Common myeloid progenitor, CD34-positive (primary cell): ENCODE data around the gene TRAPPC1.

Experiments
- CTCF ChIA-PET: fragments of 350-600 bp; sonication (Branson Sonifier 250); formaldehyde crosslinking; loops from one replicate; lab custom pipeline; 2021; ENCODE audit warnings: antibody characterized with exemption; lab: Charles Lee
- POLR2A ChIA-PET: fragments of 350-600 bp; sonication (Branson Sonifier 250); formaldehyde crosslinking; loops from one replicate; lab custom pipeline; 2021; ENCODE audit warnings: antibody characterized with exemption; lab: Charles Lee
- DNase-seq, 3 donors: peaks; one replicate each; pipeline versions ENCODE4 v3.0.0 to v3.0.0-alpha.2; 2013
- H3K27ac ChIP-seq, 2 experiments: 1 replicate in 1 of 2; 2 replicates in 1 of 2; pipeline ENCODE4 v1.7.0; 2013; ENCODE audit warnings: inconsistent platforms in 2 of 2, low read length in 2 of 2, mild to moderate bottlenecking in 2 of 2, low read depth in 1 of 2, moderate library complexity in 1 of 2; ENCODE audit not compliant: severe bottlenecking in 2 of 2, insufficient read depth in 1 of 2, poor library complexity in 1 of 2
- H3K27me3 ChIP-seq, 5 experiments: replicated peaks in 2 of 5; 1 replicate in 3 of 5; 2 replicates in 2 of 5; pipeline versions ENCODE4 v1.6.1 to v1.7.0; 2013; ENCODE audit warnings: low read length in 4 of 5, mild to moderate bottlenecking in 2 of 5, moderate library complexity in 2 of 5, inconsistent platforms in 1 of 5; ENCODE audit not compliant: insufficient read depth in 5 of 5, control insufficient read depth in 4 of 5
- H3K36me3 ChIP-seq, 4 experiments: 1 replicate in 2 of 4; 2 replicates in 2 of 4; pipeline versions ENCODE4 v1.6.1 to v1.7.0; 2013; ENCODE audit warnings: low read length in 3 of 4, control low read depth in 1 of 4, mild to moderate bottlenecking in 1 of 4; ENCODE audit not compliant: control insufficient read depth in 4 of 4, insufficient read depth in 4 of 4
- H3K4me1 ChIP-seq, 4 experiments: 1 replicate in 3 of 4; 2 replicates in 1 of 4; pipeline versions ENCODE4 v1.6.1 to v1.7.1; 2013; ENCODE audit warnings: low read length in 3 of 4, mild to moderate bottlenecking in 3 of 4, control low read depth in 1 of 4, inconsistent platforms in 1 of 4, moderate library complexity in 1 of 4; ENCODE audit not compliant: control insufficient read depth in 4 of 4, insufficient read depth in 4 of 4; ENCODE audit errors: control extremely low read depth in 1 of 4
- H3K4me3 ChIP-seq, 7 experiments: 1 replicate in 4 of 7; 2 replicates in 3 of 7; pipeline versions ENCODE4 v1.5.1 to v1.7.0; 2013; ENCODE audit warnings: mild to moderate bottlenecking in 7 of 7, low read length in 6 of 7, moderate library complexity in 6 of 7, inconsistent platforms in 2 of 7, low read depth in 2 of 7, control low read depth in 1 of 7; ENCODE audit not compliant: insufficient read depth in 4 of 7, control insufficient read depth in 1 of 7; ENCODE audit errors: extremely low read depth in 1 of 7
- H3K9me3 ChIP-seq, 5 experiments: 1 replicate in 4 of 5; 2 replicates in 1 of 5; pipeline versions ENCODE4 v1.6.1 to v1.7.1; 2013; ENCODE audit warnings: low read length in 4 of 5, mild to moderate bottlenecking in 2 of 5, inconsistent platforms in 1 of 5, low read depth in 1 of 5, moderate library complexity in 1 of 5; ENCODE audit not compliant: control insufficient read depth in 4 of 5, insufficient read depth in 2 of 5; ENCODE audit errors: control extremely low read depth in 1 of 5
- WGBS: methylation state at CpG from one replicate; pipeline ENCODE4 v1.1.5; 2013; ENCODE audit not compliant: insufficient coverage; 5-methylcytosine and 5-hydroxymethylcytosine counted together

TRAPPC1 gene

DNA sequence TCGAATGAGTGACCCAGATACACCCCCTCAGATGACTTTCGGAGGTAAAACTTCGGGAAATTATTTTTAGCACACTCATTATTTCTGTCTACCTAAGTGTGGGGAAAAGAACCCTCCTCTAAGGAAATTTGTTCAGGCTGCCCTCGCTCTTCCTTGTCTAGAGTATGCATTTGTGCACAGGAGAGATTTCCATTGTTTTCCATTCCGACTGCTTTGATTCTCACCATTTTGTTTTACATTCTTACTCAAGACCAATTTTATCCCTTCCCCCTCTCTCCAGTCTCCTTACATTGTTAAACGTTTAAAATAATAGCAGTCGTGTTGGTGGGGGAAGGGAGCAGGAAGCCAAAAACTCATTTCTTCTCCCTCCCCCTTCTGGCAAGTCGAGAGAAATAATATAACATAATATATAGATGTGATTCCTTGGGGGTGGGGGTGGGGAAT is 44.7 kb downstream of the TRAPPC1 start:
- H3K27ac ChIP-seq: peak overlapping the region; percentile 47 to 83
- no peaks in the 10 kb centered on the region for H3K27me3 ChIP-seq
- DNase-seq: no peak
- H3K4me3 ChIP-seq: peak overlapping the region in 6 of 7 experiments; percentile 69 to 96 (median 85)
- POLR2A ChIA-PET: no interaction called here
- 0% methylated on average over 1 of the region's 8 CpGs for WGBS
- H3K9me3 ChIP-seq: no peaks in the 10 kb centered on the region
- peaks cover 7 to 66% (median 56%) of the 10 kb centered on the region in 4 experiments for H3K4me1 ChIP-seq
- peaks cover 2 to 24% (median 16%) of the 10 kb centered on the region in 4 experiments for H3K36me3 ChIP-seq
- CTCF ChIA-PET: interaction anchor here (1.4 to 1.5 kb wide), 2 partner anchors 19 to 22 kb away, joined by 4 to 10 read pairs; no protein-coding TSS in a partner anchor

DNA sequence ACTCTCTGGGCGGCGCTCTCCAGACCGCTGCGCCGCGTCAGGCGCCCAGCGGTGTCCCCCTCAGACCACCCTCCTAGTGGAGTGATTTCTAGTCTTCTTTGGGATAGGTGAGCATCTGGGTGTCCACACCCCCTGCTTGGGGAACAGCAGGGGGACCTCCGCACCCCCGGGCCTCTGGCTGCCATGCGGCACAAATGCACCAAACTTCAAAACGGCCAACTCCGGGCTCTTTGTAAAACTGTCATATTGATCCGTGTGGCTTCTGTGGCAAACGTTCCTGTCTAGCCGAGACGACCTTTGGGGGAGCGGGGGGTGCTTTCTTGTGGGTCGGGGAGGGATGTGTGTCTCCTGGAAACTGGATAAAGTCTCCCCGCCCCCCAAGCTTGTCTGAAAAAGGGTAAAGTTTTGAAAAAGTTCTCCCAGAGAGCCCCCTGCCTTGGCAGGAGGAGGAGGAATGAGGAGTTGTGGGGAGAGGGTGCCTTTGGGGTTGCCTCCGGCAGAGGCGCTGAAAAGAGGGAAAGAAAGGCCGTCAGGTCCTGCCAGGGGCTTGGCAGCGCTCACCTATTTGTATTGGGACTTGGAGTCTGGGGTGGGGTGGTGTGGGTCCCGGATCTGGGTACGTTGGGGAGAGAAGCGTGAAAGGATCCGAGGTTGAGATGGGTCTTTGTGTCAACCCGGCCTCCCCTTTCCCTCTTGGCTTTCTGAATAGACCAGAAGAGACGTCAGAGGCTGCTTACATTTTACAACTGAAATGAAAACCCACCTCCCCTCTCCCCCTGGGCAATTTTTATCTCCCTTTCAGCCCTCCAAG is 45.3 kb downstream of the TRAPPC1 start:
- ChIA-PET CTCF (interaction anchor here (0.9 to 1.5 kb wide), 6 partner anchors 11 to 51 kb away, joined by 3 to 10 read pairs (median 4); no protein-coding TSS in a partner anchor), POLR2A (interaction anchor here (0.7 kb wide), 1 partner anchor 18 kb away, joined by 3 read pairs; no protein-coding TSS in a partner anchor)
- no peaks in the 10 kb centered on the region for H3K9me3 ChIP-seq
- H3K36me3 ChIP-seq: peaks cover 2 to 19% (median 13%) of the 10 kb centered on the region in 4 experiments
- H3K27ac ChIP-seq: peak overlapping the region; percentile 47 to 83
- peak in 2 of 3 donors; percentile 44 to 62 for DNase-seq
- WGBS: 3% methylated on average over 21 of the region's 30 CpGs
- peaks cover 9 to 72% (median 62%) of the 10 kb centered on the region in 4 experiments for H3K4me1 ChIP-seq
- peak overlapping the region; percentile 69 to 96 (median 88) for H3K4me3 ChIP-seq
- no peaks in the 10 kb centered on the region for H3K27me3 ChIP-seq

DNA sequence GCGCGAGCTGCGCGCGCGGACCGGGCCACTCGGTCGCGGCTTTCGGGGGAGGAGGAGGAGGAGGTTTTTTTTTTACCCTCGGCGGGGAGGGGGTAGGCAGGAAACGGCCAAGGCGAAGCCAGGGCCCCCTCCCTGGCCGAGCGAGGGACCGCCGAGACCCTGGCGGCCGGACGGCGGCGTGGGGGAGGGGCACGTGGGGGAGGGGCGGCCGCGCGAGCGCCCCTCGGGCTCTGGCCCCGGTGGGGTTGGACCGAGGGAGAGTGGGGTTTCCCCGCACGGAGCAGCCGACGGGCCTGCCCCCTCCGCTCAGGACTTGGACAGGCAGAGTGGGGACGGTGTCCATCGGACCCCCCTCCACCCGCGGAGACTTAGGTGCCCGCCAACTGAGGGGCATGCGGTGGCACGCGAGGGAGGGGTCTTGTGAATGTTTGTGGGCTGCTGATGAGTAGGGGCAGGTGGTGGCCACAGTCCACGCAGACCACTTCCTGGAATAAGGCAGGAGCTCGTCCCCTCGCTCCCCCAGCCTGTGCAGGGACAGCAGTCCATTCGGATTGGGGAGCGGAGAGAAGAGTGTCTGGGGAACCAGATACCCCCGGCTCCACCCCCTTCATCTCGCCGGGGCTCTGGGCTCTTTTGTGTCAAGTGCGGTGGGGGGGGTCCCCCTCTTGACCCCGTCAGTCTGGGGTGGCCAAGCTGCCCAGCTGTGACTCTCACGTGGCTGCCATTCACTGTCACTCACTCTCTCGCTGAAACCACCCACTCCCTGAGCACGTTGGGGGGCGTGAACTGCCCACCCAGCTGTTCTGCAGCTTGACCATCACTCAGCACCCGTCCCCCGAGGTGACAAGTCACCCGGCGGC is 46.1 kb downstream of the TRAPPC1 start:
- ChIA-PET CTCF (interaction anchor here (0.9 to 1.5 kb wide), 6 partner anchors 12 to 50 kb away, joined by 3 to 10 read pairs (median 4); no protein-coding TSS in a partner anchor), POLR2A (interaction anchor here (0.7 kb wide), 1 partner anchor 17 kb away, joined by 3 read pairs; no protein-coding TSS in a partner anchor)
- Histone ChIP-seq H3K36me3 (peaks cover 0 to 11% (median 6%) of the 10 kb centered on the region in 4 experiments), H3K27ac (peak overlapping the region; percentile 47 to 83), H3K4me1 (peaks cover 16 to 80% (median 70%) of the 10 kb centered on the region in 4 experiments), H3K9me3 (no peaks in the 10 kb centered on the region), H3K4me3 (peak overlapping the region; percentile 69 to 96 (median 88)), H3K27me3 (no peaks in the 10 kb centered on the region)
- under 1% methylated on average over 20 of the region's 64 CpGs for WGBS
- peak in 2 of 3 donors; percentile 43 to 58 for DNase-seq

DNA sequence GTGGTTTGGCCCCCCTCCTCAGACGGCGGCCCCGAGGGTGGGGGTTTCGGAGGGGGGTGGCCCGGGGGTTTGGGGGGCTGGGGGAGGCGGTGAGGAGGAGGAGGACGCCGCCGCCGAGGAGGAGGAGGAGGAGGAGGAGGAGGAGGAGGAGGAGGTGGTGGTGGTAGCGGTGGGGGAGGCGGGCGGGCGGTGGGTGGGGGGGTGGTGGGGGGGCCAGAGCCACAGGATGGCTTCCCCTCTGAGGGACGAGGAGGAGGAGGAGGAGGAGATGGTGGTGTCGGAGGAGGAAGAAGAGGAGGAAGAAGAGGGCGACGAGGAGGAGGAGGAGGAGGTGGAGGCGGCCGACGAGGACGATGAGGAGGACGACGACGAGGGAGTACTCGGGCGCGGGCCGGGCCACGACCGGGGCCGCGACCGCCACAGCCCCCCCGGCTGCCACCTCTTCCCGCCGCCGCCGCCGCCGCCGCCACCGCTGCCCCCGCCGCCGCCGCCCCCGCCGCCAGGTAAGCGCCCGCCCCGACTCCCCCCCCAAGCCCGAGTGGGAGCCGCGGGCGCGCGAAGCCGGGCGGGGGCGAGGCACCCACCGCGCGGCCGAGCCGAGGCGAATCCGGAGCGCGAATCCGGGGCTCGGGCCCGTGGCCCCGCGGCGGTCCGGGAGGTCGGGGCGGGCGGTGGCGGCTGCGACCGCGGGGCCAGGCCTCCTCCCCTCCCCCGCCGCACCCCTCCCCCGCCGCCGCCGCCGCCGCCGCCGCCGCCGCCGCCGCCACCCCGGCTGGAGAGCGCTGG is 47.0 kb downstream of the TRAPPC1 start:
- WGBS: 0% methylated on average over 10 of the region's 100 CpGs
- Histone ChIP-seq H3K27me3 (no peaks in the 10 kb centered on the region), H3K27ac (peak overlapping the region in 1 of 2 experiments; percentile 58), H3K4me3 (peak overlapping the region; percentile 52 to 96 (median 82)), H3K9me3 (no peaks in the 10 kb centered on the region), H3K36me3 (peaks cover 0 to 7% (median 2%) of the 10 kb centered on the region in 4 experiments), H3K4me1 (peaks cover 21 to 86% (median 76%) of the 10 kb centered on the region in 4 experiments)
- peak in 1 of 3 donors; percentile 35 for DNase-seq
- ChIA-PET POLR2A (interaction anchor here (1.0 to 1.5 kb wide), 2 partner anchors 14 to 27 kb away, joined by 3 read pairs; partner anchors contain the start of genes CYB5D1 and NAA38), CTCF (interaction anchor here (1.5 to 2.6 kb wide), 2 partner anchors 13 to 14 kb away, joined by 7 to 15 read pairs; no protein-coding TSS in a partner anchor)

DNA sequence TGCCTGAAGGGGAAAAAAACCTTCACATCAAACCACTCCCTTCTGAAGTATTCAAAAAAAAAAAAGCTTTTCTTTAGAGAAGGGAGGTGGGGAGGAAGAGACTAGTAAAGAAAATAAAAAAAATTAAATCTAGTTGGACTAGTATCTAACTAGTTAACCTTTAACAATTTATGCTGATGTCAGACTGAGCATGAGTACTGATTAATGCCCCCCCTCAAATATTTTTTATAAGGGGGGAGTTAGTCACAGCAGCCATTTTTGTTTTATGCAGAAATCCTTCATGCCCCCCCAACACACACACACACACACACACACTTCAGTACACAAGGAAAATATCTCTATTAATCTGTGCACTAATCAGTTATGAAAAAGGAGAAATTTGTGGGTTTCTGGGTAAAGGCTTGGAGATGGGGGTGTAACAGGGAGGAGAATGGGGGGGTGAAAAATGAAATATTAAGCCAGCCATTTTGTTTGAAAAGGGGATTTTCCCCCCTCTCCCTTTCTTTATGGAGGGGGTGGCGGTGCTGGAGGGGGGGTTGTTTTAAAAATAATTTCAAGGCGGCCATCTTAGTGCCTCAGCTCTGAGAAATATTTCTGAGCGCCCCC is 47.9 kb downstream of the TRAPPC1 start:
- DNase-seq: peak; percentile 61 to 88 (median 84)
- ChIA-PET POLR2A (interaction anchor here (1.0 to 1.5 kb wide), 3 partner anchors 14 to 26 kb away, joined by 3 read pairs; partner anchors contain the start of genes CYB5D1 and NAA38), CTCF (interaction anchor here (1.7 to 2.6 kb wide), 2 partner anchors 13 to 20 kb away, joined by 9 to 15 read pairs; no protein-coding TSS in a partner anchor)
- no CpG with 5 or more reads among the region's 3 CpGs for WGBS
- H3K27me3 ChIP-seq: no peaks in the 10 kb centered on the region
- peak overlapping the region in 6 of 7 experiments; percentile 19 to 94 (median 55) for H3K4me3 ChIP-seq
- peak overlapping the region in 1 of 2 experiments; percentile 49 for H3K27ac ChIP-seq
- peaks cover 18 to 80% (median 69%) of the 10 kb centered on the region in 4 experiments for H3K4me1 ChIP-seq
- H3K36me3 ChIP-seq: peaks cover 0 to 3% (median 1%) of the 10 kb centered on the region in 4 experiments
- H3K9me3 ChIP-seq: no peaks in the 10 kb centered on the region
